ENCODE data around the gene FBXL16.

GRCh38 chr16:672371-672770 is 33.2 kb downstream of the FBXL16 start:
- no peak for TF ChIP-seq POLR2A (IDR thresholded peaks at IDR 0.05; ENCODE audit: low read depth, low read length)
- TF ChIP-seq SPI1 (IDR thresholded peaks at IDR 0.05; ENCODE audit: low read depth, low read length), result no peak
- no peak for TF ChIP-seq POLR2AphosphoS5 (IDR thresholded peaks at IDR 0.05; ENCODE audit: low read depth, low read length)
- TF ChIP-seq POU2F2 (IDR thresholded peaks at IDR 0.05; ENCODE audit: low read depth, low read length), result no peak
- TF ChIP-seq TAF1 (IDR thresholded peaks at IDR 0.05; ENCODE audit: low read depth, low read length), result no peak
- no peak for TF ChIP-seq PAX5 (IDR thresholded peaks at IDR 0.05; ENCODE audit: insufficient read depth, low read length, severe bottlenecking)
